22Rv1 (cell line): ENCODE results near the gene HMGN4.

Experiments used
- H3K27ac ChIP-seq: fragments of 450-650 bp; 2 replicates; pipeline ENCODE4 v1.5.1; 2017
- ZFX ChIP-seq: fragments of 450-650 bp; IDR thresholded peaks from 2 replicates; pipeline ENCODE4 v1.6.1; 2017; ENCODE audit warnings: antibody characterized with exemption, borderline replicate concordance
- TF ChIP-seq, protein P1 (sequence below): fragments of 450-650 bp; IDR thresholded peaks from 2 replicates; pipeline ENCODE4 v1.5.1; 2017; ENCODE audit warnings: mild to moderate bottlenecking

HMGN4 gene

DNA sequence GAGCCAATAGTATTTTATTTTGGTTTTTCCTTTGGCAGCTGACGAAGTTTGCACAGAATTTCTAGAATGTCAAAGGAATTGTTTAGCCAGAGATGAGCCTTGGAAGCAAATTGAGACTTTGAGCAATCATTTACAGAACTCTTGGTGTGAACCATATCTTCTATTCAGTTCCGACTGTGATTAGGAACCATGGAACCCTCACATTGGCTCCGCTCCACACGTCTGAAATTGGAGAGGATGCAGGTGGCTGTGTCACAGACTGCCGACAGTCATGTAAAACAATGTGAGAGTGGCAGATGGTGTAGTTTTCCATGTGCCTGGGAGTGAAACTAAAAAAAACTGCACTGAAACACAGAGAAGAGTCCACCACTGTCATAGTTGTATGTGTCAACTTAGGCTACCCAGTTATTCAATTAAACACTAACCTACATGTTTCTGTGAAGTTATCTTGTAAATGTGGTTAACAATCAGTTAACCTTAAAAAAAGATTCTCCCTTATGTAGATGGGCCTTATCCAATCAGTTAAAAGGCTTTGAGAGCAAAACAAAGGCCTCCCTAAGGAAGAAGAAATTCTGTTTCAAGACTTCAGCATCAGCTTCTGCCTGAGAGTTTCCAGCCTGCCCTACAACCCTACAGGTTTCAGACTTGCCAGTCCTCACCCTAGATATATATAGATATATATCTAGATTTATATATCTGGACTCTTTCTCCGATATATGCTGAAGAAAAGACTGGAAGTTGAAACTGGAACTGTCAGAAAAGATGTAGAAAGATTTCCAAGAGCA, 3.3 kb upstream of the HMGN4 start:
- peak overlapping the region; percentile 18; the same call in 1 of the 2 replicates for H3K27ac ChIP-seq
- TF ChIP-seq ZFX: no peak
- TF ChIP-seq, protein P1, sequence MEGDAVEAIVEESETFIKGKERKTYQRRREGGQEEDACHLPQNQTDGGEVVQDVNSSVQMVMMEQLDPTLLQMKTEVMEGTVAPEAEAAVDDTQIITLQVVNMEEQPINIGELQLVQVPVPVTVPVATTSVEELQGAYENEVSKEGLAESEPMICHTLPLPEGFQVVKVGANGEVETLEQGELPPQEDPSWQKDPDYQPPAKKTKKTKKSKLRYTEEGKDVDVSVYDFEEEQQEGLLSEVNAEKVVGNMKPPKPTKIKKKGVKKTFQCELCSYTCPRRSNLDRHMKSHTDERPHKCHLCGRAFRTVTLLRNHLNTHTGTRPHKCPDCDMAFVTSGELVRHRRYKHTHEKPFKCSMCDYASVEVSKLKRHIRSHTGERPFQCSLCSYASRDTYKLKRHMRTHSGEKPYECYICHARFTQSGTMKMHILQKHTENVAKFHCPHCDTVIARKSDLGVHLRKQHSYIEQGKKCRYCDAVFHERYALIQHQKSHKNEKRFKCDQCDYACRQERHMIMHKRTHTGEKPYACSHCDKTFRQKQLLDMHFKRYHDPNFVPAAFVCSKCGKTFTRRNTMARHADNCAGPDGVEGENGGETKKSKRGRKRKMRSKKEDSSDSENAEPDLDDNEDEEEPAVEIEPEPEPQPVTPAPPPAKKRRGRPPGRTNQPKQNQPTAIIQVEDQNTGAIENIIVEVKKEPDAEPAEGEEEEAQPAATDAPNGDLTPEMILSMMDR: no peak

DNA sequence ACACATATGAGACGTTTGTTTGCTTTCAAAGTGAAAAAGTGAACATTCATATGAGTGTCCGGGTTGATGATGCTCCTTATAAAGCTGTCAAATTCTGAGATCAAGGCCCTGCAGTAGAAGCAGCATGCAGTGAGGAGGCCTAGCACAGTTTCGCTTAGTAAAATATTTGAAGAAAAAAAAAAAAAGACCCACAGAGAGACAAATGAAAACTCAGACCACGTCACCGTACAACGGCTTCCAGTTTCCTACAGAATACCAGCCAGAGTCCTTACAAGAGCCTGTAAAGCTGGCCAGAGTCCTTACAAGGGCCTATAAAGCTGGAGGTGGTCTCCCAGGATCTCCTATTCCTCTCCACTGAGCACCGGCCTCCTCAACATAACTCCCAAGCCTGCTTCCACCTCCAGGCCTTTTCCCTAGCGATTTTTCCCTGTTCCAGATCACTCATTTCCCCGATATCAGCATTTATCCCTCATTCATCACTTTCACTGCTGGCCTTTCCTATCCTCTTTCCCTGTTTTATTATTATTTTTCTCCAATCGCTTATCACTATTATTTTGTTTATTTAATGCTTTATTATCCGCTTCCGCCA, 1.5 kb upstream of the HMGN4 start:
- no peak for TF ChIP-seq ZFX
- TF ChIP-seq, protein P1: no peak
- H3K27ac ChIP-seq: peak overlapping the region; percentile 97

DNA sequence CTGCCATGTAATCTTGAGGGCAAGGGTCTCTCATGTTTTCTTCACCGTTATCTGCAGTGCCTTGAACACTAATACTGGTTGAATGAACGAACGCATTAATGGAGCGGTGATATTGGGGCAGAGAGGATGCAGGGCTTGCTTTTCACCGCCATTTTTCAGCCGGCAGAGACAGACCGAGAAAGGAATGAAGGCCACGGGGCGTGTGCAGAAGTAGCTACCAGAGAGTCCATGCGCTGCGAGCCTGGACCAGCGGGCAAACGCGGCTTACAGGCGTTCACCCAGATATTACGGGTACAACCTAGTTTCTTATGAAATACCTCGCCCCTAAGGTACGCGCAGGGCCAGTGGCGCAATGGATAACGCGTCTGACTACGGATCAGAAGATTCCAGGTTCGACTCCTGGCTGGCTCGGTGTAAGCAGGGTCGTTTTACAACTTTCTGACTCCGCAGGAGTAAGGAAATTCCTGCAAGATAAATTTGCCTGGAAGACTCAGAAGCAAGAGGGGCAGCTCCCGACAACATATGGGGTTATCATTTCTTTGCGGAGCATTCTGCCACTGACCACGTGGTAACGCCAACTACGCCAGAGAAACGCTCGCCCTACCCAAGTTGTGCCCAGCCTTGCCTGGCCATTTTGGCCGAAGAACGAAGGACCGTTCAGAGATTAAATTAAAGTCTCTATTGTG, 863 bp upstream of the HMGN4 start:
- peak overlapping the region; percentile 97 for H3K27ac ChIP-seq
- TF ChIP-seq ZFX: no peak
- TF ChIP-seq, protein P1: no peak

DNA sequence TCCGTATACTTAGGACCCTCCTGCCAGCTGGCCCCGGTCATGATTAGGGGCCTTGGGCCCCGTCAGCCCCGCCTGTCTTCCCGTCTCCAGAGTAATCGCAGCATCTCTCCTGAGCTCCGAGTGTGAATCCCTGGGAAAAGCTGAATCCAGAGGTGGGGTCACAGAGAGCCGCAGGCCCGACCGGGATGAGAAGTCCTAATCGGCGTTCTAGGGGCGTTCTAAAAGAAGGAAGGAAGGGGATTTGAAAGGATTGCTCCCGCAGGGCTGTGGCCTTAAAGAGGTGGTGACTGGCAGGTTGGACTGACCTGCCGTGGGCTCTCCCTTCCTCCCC, 371 bp downstream of the HMGN4 start:
- no peak for TF ChIP-seq ZFX
- TF ChIP-seq, protein P1: no peak
- H3K27ac ChIP-seq: peak overlapping the region; percentile 97

DNA sequence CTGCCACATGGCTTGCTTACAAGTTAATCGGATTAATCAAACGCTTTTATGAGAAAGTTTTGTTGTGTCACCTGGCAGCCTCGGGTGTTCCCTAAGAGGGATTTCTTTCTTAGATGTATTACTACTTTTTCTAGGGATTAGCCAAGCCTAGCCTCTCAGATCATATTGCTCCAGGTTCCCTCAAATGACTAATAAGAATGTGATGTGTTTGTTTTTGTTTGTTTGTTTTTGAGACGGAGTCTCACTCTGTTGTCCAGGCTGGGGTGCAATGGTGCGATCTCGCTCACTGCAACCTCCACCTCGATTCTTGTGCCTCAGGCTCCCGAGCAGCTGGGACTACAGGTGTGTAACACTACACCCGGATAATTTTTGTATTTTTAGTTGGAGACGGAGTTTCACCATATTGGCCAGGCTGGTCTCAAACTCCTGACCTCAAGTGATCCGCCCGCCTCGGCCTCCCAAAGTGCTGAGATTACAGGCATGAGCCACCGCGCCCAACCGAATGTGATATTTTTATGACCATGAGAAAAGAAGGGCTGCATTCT, 977 bp downstream of the HMGN4 start:
- peak overlapping the region; percentile 97 for H3K27ac ChIP-seq
- TF ChIP-seq, protein P1: no peak
- TF ChIP-seq ZFX: no peak

DNA sequence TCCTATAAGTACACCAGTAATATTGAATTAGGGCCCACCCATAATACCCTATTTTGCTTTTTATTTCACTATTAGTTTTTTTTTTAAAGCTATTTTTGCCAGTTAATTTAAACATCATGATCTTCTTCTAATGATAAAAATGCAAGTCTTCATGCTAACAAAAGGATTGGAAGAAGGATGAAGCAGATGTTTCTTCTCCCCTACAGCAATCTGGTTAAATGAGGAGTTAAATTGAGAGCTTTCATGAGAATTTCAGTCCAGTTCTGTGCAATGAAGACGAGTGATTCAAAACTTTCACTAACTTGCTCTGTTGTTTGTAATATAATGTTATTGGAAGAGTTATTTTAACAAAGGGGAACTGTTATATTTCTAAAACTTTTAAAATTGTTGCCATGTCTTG, 3.4 kb downstream of the HMGN4 start:
- H3K27ac ChIP-seq: no peak overlapping the region
- no peak for TF ChIP-seq ZFX

DNA sequence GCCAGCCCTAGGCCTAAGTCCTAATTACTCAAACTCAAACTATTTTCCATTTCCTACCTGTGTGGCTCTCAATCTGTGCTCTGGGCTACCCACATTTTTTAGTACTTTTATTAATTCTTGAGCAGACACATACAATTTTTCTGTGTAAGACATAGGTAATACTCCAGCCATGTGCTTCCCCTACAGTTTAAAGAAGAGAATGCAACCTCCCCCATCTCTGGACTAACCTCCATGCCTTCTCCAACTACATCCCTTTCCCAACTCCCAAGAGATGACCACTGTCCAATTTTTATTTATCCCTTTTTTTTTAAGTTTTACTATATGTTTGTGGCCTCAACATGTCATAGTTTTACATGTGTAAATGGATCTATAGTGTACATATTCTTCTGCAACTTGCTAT, 5.8 kb downstream of the HMGN4 start:
- H3K27ac ChIP-seq: peak overlapping the region; percentile 45
- TF ChIP-seq, protein P1: peak; percentile 46
- no peak for TF ChIP-seq ZFX
